NCI-H446 (cell line): ENCODE results near the gene NXPE4.
"Not testable (repeated sequence)": the region's sequence is repeated elsewhere in the genome, so short reads cannot be mapped to it uniquely, and the experiment has no call there.

Experiments
- DNase-seq, 2 experiments: peaks; one replicate each; lab custom pipeline; 2025; lab: John Stamatoyannopoulos, UW

The NXPE4 gene

GRCh38 chr11:114610550-114610949 lies 15.0 kb upstream of the NXPE4 start:
- DNase-seq: no peak

- no peak for DNase-seq
Observed at GRCh38 chr11:114609429-114609828, 13.8 kb upstream of the NXPE4 start.

GRCh38 chr11:114608605-114609004 lies 13.0 kb upstream of the NXPE4 start:
- not testable (repeated sequence) for DNase-seq

GRCh38 chr11:114607753-114608459 lies 12.3 kb upstream of the NXPE4 start:
- DNase-seq: no peak

GRCh38 chr11:114606802-114607075 lies 11.2 kb upstream of the NXPE4 start:
- not testable (repeated sequence) for DNase-seq

- DNase-seq: no peak
Observed at GRCh38 chr11:114606003-114606801, 10.6 kb upstream of the NXPE4 start.

GRCh38 chr11:114605370-114605769 lies 9.8 kb upstream of the NXPE4 start:
- DNase-seq: no peak

GRCh38 chr11:114604886-114605285 lies 9.3 kb upstream of the NXPE4 start:
- DNase-seq: no peak

- DNase-seq: no peak
Observed at GRCh38 chr11:114604179-114604813, 8.7 kb upstream of the NXPE4 start.

GRCh38 chr11:114603151-114603550 lies 7.6 kb upstream of the NXPE4 start:
- not testable (repeated sequence) for DNase-seq

- DNase-seq: no peak
Observed at GRCh38 chr11:114598461-114598860, 2.9 kb upstream of the NXPE4 start.

- DNase-seq: no peak
Observed at GRCh38 chr11:114596175-114596919, 761 bp upstream of the NXPE4 start.

- no peak for DNase-seq
Observed at GRCh38 chr11:114594703-114595102, 883 bp downstream of the NXPE4 start.

GRCh38 chr11:114587398-114587953 lies 8.1 kb downstream of the NXPE4 start:
- no peak for DNase-seq

GRCh38 chr11:114586797-114587196 lies 8.8 kb downstream of the NXPE4 start:
- DNase-seq: no peak

GRCh38 chr11:114571712-114572111 lies 23.9 kb downstream of the NXPE4 start:
- no peak for DNase-seq

- DNase-seq: no peak
Observed at GRCh38 chr11:114569801-114570200, 25.8 kb downstream of the NXPE4 start.

GRCh38 chr11:114566276-114566675 lies 29.3 kb downstream of the NXPE4 start:
- DNase-seq: no peak

GRCh38 chr11:114564831-114565230 lies 30.8 kb downstream of the NXPE4 start:
- DNase-seq: no peak

GRCh38 chr11:114563077-114563476 lies 32.5 kb downstream of the NXPE4 start:
- no peak for DNase-seq

- DNase-seq: no peak
Observed at GRCh38 chr11:114562166-114562916, 33.2 kb downstream of the NXPE4 start.
